ENCODE measurements around the gene TMPRSS7.

The TMPRSS7 gene

GRCh38 chr3:112127522-112128494 lies 93.3 kb downstream of the TMPRSS7 start:
- peak overlapping the region; percentile 43 for H3K4me3 ChIP-seq (ENCODE audit: low read length)

DNA sequence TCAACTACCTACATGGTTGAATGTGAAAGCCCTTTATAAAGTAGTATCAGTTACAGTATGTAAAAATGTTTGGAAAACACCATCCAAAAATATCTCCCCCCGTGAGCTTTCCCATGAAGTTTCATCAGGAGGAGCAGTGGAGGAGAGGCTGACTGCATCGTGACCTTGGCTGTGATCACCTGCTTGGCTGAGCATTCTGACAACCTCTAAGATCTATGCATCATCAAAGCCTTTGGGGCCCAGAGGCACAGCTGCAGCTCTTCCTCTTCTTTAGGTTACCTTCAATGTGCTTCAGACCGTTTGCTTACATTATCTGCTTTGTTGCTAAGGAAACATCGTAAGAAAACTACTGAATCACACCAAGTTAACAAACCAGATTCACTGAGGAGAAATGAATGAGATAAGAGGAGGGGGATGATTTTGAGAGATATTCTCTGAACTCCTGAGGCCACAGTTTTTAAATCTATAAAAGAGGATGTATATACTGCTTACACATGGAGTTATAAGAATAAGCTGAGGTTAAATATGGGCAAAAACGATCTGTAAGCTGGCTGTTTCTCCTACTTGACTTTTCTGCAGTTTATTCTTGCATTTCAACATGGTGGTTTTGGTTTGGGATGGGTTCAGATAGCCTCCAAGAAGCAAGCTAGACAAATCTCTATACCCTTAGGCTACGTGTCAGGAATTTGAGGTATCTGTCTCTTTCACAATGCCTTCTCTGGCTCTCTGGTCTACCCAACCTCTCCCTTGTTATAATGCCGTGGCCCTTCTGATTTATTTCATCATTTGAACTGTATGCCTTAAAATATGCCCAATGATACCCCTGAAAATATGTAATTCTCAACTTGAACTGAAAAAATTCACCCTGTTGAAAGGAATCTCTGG lies 94.5 kb downstream of the TMPRSS7 start:
- TF ChIP-seq, protein P1, sequence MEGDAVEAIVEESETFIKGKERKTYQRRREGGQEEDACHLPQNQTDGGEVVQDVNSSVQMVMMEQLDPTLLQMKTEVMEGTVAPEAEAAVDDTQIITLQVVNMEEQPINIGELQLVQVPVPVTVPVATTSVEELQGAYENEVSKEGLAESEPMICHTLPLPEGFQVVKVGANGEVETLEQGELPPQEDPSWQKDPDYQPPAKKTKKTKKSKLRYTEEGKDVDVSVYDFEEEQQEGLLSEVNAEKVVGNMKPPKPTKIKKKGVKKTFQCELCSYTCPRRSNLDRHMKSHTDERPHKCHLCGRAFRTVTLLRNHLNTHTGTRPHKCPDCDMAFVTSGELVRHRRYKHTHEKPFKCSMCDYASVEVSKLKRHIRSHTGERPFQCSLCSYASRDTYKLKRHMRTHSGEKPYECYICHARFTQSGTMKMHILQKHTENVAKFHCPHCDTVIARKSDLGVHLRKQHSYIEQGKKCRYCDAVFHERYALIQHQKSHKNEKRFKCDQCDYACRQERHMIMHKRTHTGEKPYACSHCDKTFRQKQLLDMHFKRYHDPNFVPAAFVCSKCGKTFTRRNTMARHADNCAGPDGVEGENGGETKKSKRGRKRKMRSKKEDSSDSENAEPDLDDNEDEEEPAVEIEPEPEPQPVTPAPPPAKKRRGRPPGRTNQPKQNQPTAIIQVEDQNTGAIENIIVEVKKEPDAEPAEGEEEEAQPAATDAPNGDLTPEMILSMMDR (IDR thresholded peaks at IDR 0.05; ENCODE audit: low read depth, low read length): no peak
- no peak for TF ChIP-seq EZH2phosphoT487 (IDR thresholded peaks at IDR 0.05; ENCODE audit: low read depth)
- Histone ChIP-seq H3K79me2 (ENCODE audit: low read length) (no peaks in the 10 kb centered on the region), H2AFZ (ENCODE audit: low read depth, low read length) (0 out of 2 replicates have a peak overlapping the region, but pooled peaks have one; percentile 52), H3K27me3 (ENCODE audit: low read depth, low read length) (no peaks in the 10 kb centered on the region), H3K4me3 (ENCODE audit: low read length) (no peak overlapping the region), H3K4me1 (ENCODE audit: low read length) (peaks cover 45% of the 10 kb centered on the region), H3K36me3 (replicated peaks; ENCODE audit: low read depth, low read length) (no peaks in the 10 kb centered on the region), H3K9me3 (ENCODE audit: insufficient read depth, low read length) (no peaks in the 10 kb centered on the region), H3K9ac (ENCODE audit: low read length) (no peak overlapping the region), H3K4me2 (ENCODE audit: low read length) (peak overlapping the region; percentile 35), H3K27ac (ENCODE audit: low read length) (no peak overlapping the region), H4K20me1 (ENCODE audit: insufficient read depth, low read length) (no peaks in the 10 kb centered on the region)

More at GRCh38 chr3:112127522-112128494, 93.3 kb downstream of the TMPRSS7 start:
- Histone ChIP-seq H3K9me3 (ENCODE audit: insufficient read depth, low read length) (no peaks in the 10 kb centered on the region), H3K27me3 (ENCODE audit: low read depth, low read length) (no peaks in the 10 kb centered on the region), H3K4me2 (ENCODE audit: low read length) (peak overlapping the region; percentile 56), H3K36me3 (replicated peaks; ENCODE audit: low read depth, low read length) (no peaks in the 10 kb centered on the region), H3K27ac (ENCODE audit: low read length) (no peak overlapping the region), H3K79me2 (ENCODE audit: low read length) (no peaks in the 10 kb centered on the region), H4K20me1 (ENCODE audit: insufficient read depth, low read length) (no peaks in the 10 kb centered on the region), H3K4me1 (ENCODE audit: low read length) (peaks cover 39% of the 10 kb centered on the region), H3K9ac (ENCODE audit: low read length) (no peak overlapping the region), H2AFZ (ENCODE audit: low read depth, low read length) (peak overlapping the region; percentile 67)
- no peak for TF ChIP-seq EZH2phosphoT487 (IDR thresholded peaks at IDR 0.05; ENCODE audit: low read depth)
- TF ChIP-seq, protein P1 (IDR thresholded peaks at IDR 0.05; ENCODE audit: low read depth, low read length): no peak

- H3K79me2 ChIP-seq (ENCODE audit: low read length): no peaks in the 10 kb centered on the region
- H3K27me3 ChIP-seq (ENCODE audit: low read depth, low read length): no peaks in the 10 kb centered on the region
- no peak overlapping the region for H3K27ac ChIP-seq (ENCODE audit: low read length)
- no peak for TF ChIP-seq EZH2phosphoT487 (IDR thresholded peaks at IDR 0.05; ENCODE audit: low read depth)
- TF ChIP-seq, protein P1 (IDR thresholded peaks at IDR 0.05; ENCODE audit: low read depth, low read length): no peak
- H4K20me1 ChIP-seq (ENCODE audit: insufficient read depth, low read length): no peaks in the 10 kb centered on the region
- H3K4me2 ChIP-seq (ENCODE audit: low read length): no peak overlapping the region
- H2AFZ ChIP-seq (ENCODE audit: low read depth, low read length): no peak overlapping the region
- peaks cover 55% of the 10 kb centered on the region for H3K4me1 ChIP-seq (ENCODE audit: low read length)
- H3K9ac ChIP-seq (ENCODE audit: low read length): no peak overlapping the region
- H3K4me3 ChIP-seq (ENCODE audit: low read length): no peak overlapping the region
- no peaks in the 10 kb centered on the region for H3K9me3 ChIP-seq (ENCODE audit: insufficient read depth, low read length)
- no peaks in the 10 kb centered on the region for H3K36me3 ChIP-seq (replicated peaks; ENCODE audit: low read depth, low read length)
Observed at GRCh38 chr3:112129925-112130637, 95.5 kb downstream of the TMPRSS7 start.
